ENCODE data around the gene TBCA. TPM values are rescaled to one million over a fixed set of nuclear protein-coding genes. Genes with fewer than 3 reads are reported as not detected.
A peak's percentile ranks its signal among the peaks of the same experiment; 100 is the strongest.
"Not testable (repeated sequence)": the region's sequence is repeated elsewhere in the genome, so short reads cannot be mapped to it uniquely, and the experiment has no call there.

Gene TBCA
- total RNA-seq, 1 donor from 2014 or later, result 76.8 TPM

- DNase-seq, result no peak
These were observed 3.4 kb downstream of the TBCA start for GRCh38 chr5:77772729-77773128.

DNA sequence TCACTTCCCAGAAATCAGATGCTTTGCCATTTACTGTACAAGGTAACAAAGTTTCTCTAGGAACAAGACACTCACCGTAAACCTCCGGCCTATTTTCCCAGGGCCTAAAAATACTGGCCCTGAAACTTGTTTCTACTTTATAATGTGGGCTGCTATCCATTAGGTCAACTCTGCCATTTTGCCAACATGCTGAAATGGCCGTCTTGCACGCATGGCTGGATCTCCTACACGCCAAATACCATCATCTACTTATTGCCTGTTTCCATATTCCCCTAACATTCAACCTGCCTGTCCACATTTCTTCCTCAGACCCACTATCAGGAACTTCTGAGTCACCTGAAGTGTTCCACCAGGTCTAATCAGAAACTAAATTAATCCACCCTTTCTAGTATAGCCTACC lies 4.7 kb downstream of the TBCA start:
- DNase-seq, result no peak

- no peak for DNase-seq
These were observed 5.7 kb downstream of the TBCA start for GRCh38 chr5:77770293-77771005.

DNA sequence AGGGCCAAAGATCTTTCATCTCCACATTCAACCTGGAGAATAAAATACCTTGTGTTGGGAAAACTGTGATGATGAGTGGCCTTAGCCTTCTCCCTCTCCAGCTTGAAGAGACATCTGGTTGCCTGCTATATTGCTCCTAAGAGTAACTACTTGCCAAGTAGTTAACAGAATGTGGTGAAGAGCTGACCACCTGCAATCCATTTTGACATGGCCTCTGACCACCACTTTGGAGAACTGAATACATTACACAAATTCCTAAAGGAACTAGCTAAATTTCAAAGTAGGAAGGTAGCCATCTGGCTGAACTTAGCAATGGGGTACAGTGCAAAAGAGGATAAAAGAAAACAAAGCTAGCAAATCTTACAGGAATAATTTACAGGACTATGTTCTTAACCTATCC lies 7.2 kb downstream of the TBCA start:
- no peak for DNase-seq

DNA sequence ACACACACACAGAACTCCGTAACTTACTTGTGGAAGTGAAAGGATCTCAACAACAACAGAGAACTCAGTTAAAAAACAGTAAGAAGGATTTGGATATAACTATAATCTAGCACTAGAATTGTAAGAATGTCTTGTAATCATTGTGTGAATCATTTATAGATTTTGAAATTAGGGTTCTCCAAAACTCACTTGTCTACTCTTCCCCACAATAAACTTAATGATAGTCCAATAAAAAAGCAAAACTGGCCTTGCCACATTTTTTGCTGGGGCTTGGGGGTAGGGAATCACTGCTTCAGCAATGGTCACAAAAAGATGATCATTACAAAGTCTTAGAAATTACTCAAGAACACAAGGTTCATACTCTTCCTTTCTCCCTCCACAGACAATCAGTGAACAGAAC lies 8.8 kb downstream of the TBCA start:
- no peak for DNase-seq

GRCh38 chr5:77761606-77762005 lies 14.5 kb downstream of the TBCA start:
- peak; percentile 8 for DNase-seq

- no peak for DNase-seq
These were observed 17.8 kb downstream of the TBCA start for GRCh38 chr5:77758141-77758938.

DNA sequence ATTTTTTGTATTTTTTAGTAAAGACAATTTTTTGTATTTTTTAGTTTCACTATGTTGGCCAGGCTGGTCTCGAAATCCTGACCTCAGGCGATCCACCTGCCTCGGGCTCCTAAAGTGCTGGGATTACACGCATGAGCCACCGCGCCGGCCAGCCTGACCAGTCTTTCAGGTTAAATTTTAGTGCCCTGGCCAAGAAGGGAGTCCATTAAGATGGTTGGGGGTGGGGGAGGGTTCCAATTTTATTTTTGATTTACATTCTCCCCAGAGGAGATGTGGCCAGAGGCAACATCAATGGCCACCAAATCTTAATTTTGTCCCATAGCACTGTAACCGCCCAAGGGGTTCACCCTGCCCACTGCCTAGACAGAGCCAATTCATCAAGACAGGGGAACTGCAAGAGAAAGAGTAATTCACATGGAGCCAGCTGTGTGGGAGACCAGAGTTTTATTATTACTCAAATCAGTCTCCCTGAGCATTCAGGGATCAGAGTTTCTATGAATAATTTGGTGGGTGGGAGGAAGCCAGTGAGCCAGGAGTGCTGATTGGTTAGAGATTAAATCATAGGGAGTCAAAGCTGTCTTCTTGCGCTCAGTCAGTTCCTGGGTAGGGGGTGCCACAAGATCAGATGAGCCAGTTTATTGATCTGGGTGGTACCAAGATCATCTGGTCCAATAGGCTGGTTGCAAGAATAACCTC lies 24.7 kb downstream of the TBCA start:
- no peak for DNase-seq

DNA sequence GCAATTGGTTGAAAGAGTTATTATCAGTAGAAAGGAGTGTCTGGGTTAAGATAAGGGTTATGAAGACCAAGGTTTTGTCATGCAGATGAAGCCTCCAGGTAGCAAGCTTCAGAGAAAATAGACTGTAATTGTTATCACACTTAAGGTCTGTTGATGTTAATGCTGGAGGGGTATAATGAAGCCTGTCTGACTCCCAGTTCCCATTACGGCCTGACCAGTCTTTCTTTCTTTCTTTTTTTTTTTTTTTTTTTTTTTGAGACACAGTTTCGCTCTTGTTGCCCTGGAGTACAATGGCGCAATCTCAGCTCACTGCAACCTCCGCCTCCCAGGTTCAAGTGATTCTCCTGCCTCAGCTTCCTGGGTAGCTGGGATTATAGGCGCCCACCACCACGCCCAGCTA lies 25.2 kb downstream of the TBCA start:
- DNase-seq, result not testable (repeated sequence)

DNA sequence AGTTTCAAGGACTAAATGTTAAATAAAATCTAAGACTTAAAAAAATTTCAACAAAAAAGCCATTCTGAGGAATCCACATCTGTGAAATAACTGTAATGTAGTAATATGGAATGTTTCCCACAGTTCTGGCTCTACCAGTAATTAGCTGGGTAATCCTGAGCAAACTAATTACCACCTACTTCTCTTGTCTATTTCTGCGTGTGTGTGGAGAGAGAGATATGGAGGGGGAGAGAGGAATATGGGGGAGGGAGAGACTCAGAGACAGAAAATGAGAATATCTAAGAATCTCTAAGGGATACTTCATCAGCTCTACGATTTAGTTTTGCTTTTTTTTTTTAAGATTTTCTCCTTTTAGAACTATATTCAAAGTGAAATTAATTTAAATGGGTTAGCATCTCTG lies 28.0 kb downstream of the TBCA start:
- no peak for DNase-seq

DNA sequence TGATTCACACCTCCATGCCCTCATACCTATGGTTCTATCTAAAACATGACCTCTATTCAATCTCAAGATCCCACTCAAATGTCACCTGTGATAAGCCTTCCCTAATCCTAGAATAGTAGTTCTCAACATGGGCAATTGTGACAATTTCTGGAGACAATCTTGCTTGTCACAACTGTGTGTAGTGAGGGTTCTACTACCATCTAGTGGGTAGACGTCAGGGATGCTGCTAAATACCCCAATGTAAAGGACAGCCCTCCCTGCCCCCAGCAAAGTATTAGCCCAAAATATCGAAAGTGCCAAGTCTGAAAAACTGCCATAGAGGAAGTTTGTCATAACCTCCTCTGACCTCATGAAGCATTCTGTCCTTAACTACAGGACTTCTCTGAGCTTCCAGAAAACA lies 32.0 kb downstream of the TBCA start:
- DNase-seq, result no peak

DNA sequence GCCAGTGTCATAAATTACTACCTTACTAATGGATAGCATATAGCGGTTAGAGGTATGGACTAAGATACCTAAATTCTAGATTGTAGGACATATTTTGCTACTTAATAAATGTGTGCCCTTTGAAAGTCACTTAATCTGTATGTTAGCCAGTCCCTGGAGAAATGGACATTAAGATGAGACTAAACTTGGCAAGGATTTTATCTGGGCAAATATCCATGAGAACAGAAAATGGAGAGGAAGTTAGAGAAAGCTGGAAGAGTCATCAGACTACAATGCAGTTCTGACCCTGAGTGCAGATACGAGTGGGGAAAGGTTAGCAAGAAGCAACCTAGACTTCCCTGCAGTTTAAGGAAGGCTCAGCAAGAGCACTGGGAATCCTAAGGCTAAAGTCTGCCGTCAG lies 33.0 kb downstream of the TBCA start:
- DNase-seq, result no peak

- DNase-seq, result no peak
These were observed 34.5 kb downstream of the TBCA start for GRCh38 chr5:77741608-77742007.

- DNase-seq, result no peak
These were observed 41.3 kb downstream of the TBCA start for GRCh38 chr5:77734885-77735284.

DNA sequence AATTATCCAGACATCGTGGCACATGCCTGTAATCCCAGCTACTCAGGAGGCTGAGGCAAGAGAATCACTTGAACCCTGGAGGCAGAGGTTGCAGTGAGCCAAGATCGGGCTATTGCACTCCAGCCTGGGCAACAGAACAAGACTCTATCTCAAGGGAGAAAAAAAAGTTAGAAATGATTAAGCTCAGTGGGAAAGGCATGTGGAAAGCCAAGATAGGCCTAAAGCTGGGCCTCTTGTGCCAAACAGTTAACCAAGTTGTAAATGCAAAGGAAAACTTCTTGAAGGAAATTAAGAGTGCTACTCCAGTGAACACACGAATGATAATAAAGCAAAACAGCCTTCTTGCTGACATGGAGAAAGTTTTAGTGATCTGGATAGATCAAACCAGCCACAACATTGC lies 43.0 kb downstream of the TBCA start:
- no peak for DNase-seq

GRCh38 chr5:77727190-77727589 lies 48.9 kb downstream of the TBCA start:
- DNase-seq, result no peak

GRCh38 chr5:77725616-77726015 lies 50.5 kb downstream of the TBCA start:
- no peak for DNase-seq

DNA sequence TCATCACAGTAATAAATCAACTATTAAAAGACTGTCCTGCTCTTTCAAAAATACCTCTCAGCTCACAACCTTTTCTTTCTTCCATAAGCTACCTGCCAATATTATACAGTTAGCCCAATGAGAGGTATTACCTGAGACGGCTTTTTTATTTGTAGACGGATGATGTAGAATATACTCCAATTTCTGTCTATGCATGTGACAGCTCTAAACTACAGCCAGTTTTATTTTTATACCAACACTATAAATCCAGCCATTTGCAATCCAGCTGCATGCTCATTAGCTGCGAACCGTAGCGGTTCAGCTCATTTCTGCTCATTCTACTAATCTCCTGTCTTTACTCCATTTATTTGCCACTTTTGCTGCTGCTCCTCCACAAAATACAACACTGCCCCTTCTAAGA lies 51.2 kb downstream of the TBCA start:
- no peak for DNase-seq

DNA sequence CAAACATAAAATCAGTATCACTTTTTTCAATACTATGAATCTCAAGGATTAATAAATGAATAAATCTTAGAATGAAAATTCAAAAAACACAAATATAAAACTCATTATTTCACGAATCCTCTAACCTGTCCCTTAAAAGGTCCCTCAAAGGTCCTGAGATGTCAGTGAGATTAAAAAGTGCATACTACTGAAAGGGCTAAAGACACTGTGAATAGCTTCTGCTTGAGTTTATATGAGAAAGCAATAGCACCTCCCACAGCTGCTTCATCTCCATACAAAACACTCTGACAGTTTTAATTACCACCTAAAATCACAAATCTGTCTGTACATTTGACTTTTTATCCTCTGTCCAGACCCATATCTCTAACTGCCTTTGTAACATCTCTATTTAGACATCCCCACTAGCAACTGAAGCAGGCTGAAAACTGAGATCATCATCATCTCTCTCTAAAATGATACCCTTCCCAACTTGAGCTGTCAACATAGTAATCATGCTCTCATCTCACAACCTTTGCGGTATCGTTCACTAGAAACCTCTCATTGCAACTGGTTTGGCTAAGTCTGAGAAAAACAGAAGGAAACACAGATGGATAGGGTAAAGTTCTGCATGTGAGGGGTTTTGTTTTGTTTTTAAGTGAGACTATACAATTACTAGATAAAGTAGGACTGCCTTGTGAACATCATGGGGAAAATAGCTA lies 56.3 kb downstream of the TBCA start:
- DNase-seq, result no peak

GRCh38 chr5:77718934-77719610 lies 57.1 kb downstream of the TBCA start:
- DNase-seq, result no peak

DNA sequence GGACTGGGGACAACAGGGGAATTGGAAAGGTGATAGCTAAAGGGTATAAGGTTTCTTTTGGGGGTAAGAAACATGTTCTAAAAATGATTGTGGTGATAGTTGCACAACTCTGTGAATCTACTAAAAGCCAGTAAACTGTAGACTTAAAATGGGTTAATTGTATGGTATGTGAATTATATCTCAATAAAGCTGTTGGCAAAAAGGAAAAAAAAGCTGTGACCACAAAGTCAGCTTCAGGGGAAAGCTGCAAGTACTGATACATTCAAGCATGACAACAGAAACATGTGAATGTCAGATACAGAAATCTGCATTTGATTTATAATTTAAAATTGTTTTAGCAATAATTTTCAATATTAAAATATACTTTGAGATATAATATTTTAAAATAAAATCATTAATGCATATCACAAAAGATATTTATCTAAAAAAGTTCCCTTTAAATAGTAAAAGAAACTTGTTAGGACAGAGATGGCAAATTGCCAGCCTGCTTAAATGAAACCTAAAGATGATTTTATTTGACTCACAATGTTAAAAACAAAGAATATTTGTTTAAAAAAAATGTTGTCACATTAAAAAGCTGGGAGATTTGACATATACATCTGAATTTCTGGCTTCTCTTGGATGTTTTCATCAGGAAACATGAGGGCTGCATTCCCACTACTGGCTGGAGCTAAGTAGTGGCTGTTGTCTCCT lies 66.0 kb downstream of the TBCA start:
- no peak for DNase-seq

DNA sequence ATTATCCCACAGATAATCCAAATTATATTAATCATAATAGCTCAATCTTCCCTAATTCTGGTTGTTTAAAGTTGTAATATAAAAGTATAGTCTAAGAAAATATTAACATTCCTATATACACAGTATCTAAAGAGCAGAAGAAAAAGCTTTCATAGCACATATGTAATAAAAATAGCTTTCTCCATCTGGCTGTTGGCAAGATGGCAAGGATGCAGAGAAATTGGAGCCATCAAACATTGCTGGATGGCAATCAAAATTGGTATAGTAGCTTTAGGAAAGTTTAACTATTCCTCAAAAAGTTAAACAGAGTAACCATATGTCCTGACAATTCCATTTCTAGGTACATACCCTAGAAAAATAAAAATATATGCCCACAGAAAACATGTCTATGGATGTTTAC lies 66.8 kb downstream of the TBCA start:
- DNase-seq, result no peak
